HG03460 (cell line): ENCODE measurements around the gene PRPSAP1.
A peak's percentile ranks its signal among the peaks of the same experiment; 100 is the strongest.

Experiments
- ATAC-seq: cut with Tn5 transposase; IDR thresholded peaks from one replicate; pipeline ENCODE4 v1.9.1; 2021; ENCODE audit not compliant: unreplicated experiment

PRPSAP1 gene, protein sequence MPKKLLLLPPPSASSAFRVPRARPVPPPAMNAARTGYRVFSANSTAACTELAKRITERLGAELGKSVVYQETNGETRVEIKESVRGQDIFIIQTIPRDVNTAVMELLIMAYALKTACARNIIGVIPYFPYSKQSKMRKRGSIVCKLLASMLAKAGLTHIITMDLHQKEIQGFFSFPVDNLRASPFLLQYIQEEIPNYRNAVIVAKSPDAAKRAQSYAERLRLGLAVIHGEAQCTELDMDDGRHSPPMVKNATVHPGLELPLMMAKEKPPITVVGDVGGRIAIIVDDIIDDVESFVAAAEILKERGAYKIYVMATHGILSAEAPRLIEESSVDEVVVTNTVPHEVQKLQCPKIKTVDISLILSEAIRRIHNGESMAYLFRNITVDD

DNA sequence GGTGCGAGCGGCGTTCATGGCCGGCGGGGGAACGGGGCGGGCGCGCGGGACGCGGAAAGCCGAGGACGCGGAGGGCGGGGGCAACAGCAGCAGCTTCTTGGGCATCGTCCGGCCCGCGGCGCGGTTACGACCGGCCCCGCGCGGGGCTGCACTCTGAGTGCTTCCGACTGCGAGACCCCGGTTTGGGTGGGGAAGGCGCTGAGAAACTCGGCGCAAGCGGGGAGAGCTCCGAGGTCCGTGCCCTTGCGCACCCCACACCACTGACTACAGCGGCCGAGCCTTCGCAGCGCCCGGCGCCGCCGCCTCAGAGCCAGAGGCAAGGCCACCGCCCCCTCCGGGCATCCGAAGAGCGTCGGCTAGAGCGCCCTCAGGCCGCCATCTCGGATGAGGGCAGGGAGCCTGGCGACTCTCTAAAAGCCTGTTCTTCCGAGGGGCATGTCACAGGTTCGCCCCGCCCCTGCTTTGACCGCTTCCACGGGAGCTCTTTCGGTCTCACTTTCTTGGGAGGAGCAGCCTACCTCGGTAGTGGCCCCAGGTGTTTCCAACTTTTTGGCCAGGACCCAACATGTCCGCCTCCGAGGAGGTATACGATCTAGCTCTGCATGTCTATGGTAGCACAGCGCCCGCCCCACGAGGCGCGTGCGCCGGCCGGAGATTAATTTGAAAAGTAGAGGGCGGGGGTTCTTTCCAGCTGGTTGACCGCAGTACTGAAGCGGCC is at the start of gene PRPSAP1:
Gene PRPSAP1, minus strand, starts transcription at position 318 of the 718 bp plus-strand sequence. Its CDS starts 213 bp downstream, at position 105.
- peak; percentile 85 for ATAC-seq

GRCh38 chr17:76402711-76403110 is 49.0 kb upstream of the PRPSAP1 start:
- no peak for ATAC-seq

DNA sequence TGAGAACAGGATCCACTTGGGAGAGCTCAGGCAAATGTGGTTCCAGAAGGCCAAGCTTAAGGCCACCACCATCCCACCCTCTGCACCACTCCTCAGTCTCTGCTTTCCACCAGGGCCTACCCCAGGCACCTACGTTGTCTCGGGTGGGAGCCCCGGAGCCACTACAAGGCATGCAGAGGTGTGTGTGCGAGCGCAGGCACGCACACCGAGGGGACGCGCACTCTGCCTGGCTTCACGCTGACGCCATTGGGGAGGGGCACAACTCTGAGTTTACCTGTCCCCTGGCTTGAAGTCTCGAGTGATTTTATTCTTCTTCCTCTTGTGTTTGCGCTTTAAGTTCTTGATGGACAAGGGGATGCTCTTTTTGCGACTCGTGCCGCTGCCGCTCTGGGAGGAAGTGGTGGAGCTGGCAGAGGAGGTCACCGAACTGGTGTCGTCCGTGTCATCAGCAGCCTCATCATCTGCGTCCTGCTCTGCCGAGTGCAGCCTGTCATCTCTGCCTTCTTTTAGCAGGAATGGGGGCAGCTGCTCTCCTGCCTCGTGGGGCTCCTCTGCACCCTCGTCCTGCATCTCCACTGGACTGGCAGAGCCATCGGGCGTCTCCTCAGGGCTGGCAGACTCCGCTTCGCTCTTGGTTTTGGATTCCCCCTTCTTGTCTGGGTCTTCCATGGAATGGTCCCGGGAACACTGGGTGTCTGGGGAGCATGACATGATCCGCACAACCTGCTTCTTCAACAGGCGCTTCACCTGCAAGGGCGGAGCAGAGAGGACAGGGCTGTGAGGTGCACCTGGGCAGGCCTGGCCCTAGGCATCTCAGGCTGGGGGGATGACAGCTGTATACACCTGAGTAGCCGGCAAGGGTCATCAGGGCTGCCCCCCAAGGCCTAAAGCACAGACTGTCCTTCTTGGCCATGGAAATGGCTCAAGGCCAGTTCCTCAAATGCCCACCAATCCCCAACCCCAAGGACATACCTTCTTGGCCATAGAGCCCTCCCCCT is 45.8 kb upstream of the PRPSAP1 start:
- no peak for ATAC-seq

DNA sequence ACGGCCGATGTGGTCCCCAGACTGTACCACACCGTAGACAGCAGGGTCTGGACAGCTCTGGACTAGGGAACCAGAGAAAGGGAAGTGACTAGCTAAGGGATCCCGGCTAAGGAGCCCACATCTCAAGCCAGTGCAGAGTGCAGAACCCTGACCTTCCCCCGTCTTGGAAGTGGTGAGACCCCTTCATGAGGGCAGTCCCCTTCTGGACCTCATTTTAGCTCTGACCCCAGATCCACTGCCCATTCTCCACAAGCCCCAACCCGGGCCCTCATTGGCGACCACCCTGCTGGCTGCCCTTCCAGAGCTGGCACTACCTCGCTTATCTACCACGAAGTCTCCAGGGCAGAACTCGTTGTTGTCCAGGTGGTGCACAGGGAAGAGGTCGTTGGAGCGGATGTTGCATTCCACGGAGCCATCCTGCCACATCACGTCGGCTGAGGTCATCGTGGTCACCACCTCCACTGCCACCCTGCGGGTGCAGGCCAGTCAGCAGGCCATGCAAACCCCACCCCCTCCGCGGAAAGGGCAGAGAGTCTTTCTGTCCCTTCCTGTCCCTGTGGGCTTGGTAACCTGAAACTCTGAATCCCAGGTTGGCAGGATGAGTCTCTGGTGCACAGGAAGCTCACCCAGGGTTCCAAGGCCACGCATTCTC is 44.9 kb upstream of the PRPSAP1 start:
- no peak for ATAC-seq

DNA sequence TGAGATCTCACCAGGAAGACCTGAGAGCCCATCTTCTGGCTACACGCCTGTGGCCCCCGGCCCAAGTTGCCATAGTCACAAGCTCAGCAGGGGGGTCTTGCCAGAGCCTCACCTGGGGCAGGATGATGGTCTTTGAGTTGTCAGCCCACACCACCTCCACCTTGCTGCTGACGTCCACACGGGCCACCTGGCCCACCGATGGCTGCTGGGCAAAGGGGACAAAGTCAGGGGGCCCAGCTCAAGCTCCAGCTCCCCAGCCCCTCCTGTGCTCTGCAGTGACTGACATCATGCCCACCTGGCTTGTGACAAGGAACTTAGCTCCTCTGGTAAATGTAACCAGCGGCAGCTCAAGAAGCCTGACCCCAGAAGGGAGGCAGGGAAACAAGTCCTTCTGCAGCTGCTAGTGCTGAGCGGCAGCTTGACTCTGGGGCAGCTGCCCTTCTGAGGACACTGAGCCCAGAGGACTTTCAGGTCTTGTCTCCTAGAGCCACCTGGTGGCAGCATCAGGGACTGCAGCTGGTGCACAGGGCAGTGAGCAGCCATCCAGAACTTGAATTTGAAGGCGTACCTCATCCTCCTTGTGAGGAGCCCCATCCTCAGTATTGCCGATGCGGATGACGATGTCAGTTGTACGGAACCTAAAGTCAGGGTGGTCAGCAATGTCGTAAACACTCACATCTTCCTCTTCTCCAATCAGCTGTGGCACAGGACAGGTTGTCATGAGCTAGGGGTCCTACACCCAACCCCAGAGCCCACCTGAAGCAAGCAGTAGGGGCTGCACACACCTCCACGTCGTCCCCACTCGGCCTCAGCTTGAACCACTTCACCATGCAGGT is 44.2 kb upstream of the PRPSAP1 start:
- no peak for ATAC-seq

DNA sequence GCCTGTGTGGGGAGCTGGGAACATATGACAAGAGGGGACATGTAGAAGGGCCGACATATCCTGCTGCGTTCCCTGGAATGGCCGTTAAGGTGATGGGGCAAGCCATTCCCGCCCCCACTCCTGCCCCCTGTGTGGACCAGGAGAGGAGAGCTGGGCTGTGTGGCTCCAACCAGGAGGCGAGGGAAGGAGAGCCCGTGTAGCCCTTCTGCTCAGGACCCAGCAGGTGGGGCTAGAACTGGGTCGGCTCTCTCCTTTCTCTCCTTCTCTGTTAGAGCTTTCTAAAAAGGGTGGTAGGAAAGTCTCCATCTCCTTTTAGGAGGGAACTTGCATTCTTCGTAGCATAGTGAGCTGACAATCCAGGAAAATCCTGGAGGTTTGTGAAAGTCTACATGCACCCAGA is 43.5 kb upstream of the PRPSAP1 start:
- no peak for ATAC-seq

DNA sequence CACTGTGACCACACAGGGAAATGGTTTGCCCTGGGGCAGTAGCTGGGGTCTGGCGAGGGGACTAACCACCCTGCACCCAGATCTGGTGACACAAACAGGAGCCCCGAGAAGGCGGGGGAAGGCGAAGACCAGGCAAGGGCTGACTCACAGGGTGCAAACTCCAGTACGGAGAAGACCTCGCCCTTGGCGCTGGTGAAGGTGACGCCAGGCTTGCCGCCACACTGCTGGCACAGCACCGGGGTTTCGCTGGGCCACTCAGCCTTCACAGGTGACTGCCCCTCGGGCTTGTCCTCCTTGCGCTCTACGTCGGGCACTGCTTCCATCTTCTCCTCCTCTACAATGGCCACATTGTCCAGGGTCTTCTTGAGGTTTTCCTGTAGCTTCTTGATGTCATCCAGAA is 42.3 kb upstream of the PRPSAP1 start:
- no peak for ATAC-seq

DNA sequence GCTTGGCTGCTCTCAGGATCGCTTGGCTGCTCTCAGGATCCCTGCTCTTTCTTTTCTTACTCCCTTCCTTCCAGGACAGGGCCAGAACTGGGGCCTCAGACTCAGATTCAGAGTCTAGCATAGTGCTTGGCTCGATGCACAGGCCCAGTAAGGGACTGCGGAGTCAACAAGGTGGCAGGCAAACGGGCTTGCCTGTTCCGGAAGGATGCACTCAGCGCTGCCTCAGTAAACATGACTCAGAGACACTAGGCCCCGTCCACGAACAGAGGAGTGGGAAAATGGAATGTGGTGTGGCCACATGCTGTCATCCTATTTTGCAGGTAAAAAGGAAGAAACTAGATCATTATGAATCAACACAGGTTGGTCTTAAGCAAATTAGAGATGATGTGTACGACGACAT is 40.5 kb upstream of the PRPSAP1 start:
- no peak for ATAC-seq

DNA sequence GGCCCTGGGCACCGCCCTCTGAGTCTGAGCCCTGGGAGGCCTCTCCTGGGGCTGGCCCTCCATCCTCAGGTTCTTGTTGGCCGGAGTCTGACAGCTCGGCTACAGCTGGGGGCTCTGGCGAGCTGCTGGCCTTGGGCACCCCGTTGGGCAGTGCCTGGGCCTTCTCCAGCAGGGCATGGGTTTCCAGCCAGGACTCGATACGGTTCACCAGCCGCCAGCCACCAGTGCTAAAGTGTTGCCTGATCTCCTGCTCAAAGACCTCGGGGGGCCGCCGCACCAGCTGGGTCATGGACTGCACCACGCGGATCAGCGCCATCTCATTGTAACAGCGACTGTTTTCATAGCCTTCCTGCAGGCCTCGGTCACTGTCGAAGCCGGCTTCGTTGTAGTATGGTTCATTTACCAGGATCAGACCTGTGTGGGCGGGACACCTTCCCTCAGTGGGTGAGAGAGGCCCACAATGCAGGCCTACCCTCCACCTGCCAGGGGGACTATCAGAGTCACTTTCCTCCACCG is 37.5 kb upstream of the PRPSAP1 start:
- ATAC-seq = no peak

GRCh38 chr17:76390003-76390421 is 36.3 kb upstream of the PRPSAP1 start:
- no peak for ATAC-seq

GRCh38 chr17:76388966-76389888 is 35.5 kb upstream of the PRPSAP1 start:
- ATAC-seq = no peak

DNA sequence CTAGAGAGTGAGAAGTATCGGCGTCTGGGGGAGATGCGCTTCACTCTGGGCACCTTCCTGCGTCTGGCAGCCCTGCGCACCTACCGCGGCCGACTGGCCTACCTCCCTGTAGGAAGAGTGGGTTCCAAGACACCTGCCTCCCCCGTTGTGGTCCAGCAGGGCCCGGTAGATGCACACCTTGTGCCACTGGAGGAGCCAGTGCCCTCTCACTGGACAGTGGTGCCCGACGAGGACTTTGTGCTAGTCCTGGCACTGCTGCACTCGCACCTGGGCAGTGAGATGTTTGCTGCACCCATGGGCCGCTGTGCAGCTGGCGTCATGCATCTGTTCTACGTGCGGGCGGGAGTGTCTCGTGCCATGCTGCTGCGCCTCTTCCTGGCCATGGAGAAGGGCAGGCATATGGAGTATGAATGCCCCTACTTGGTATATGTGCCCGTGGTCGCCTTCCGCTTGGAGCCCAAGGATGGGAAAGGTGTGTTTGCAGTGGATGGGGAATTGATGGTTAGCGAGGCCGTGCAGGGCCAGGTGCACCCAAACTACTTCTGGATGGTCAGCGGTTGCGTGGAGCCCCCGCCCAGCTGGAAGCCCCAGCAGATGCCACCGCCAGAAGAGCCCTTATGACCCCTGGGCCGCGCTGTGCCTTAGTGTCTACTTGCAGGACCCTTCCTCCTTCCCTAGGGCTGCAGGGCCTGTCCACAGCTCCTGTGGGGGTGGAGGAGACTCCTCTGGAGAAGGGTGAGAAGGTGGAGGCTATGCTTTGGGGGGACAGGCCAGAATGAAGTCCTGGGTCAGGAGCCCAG is 33.5 kb upstream of the PRPSAP1 start:
- no peak for ATAC-seq

GRCh38 chr17:76385892-76386786 is 32.4 kb upstream of the PRPSAP1 start:
- no peak for ATAC-seq

DNA sequence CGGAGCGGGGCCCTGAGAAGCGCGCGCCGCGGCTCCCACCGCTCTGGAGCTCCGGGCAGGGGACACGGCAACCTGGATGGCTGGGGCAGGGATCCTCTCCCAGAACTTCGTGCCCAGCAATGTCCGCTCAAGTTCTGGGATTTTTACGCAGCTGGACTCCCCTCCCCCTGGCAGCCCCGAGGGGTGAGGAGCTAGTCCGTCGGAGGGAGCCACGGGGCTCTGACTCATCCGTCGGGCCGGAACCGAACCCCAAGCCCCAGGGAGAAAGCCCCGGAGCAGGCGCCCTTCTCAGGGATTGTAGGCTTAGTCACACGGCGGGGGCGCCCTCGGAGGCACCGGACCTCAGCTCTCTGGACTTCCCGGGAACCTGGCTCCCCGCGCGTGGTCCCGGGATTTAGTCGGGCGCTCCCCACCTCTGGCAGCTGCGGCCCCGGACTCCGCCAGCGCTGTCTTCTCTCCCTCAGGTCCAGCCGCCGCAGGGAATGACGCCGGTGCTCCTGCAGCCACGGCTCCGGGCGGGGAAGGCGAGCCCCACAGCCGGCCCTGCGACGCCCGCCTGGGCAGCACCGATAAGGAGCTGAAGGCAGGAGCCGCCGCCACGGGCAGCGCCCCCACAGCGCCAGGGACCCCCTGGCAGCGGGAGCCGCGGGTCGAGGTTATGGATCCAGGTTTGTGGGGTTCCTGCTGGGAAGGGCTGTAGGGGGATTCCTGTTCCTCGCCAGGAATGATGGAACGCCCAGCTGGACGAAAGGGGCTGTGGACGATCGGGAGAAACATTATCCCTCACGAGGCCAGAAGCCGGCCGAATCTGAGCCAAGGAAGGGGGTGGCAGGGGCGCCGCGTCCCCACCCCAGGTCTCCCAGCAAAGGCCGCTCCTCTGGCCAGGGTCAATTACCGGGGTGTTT is 31.5 kb upstream of the PRPSAP1 start:
- ATAC-seq = no peak

- ATAC-seq = peak; percentile 57
These were observed 30.7 kb upstream of the PRPSAP1 start, which contains the start of gene SPHK1 for GRCh38 chr17:76384222-76384986. SPHK1 (plus strand) TSS chr17:76384609; CDS start chr17:76385645, 1,036 bp downstream.
